GM19455 (cell line): Measurements from ENCODE around the gene ZDHHC5.
"Not testable (repeated sequence)": the region's sequence is repeated elsewhere in the genome, so short reads cannot be mapped to it uniquely, and the experiment has no call there.

Experiments used
- ATAC-seq: cut with Tn5 transposase; IDR thresholded peaks from one replicate; pipeline ENCODE4 v1.9.1; 2021; ENCODE audit not compliant: unreplicated experiment

The ZDHHC5 gene

DNA sequence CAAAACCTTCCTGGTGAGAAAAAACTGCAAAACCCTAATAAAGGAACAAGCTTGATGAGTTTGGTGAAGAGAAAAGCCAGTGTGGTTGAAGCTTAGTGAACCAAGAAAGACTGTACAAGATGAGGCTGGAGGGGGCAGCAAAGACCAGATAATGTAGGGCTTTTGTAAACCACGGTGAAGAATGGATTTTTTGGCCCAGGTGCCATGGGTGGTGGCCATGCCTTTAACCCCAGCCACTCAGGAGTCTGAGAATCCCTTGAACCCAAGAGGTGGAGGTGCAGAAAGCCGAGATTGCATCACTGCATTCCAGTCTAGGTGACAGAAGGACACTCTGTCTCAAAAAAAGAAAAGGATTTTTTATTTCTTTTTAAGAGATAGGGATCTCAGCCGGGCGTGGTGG lies 5.0 kb upstream of the ZDHHC5 start:
- no peak for ATAC-seq

DNA sequence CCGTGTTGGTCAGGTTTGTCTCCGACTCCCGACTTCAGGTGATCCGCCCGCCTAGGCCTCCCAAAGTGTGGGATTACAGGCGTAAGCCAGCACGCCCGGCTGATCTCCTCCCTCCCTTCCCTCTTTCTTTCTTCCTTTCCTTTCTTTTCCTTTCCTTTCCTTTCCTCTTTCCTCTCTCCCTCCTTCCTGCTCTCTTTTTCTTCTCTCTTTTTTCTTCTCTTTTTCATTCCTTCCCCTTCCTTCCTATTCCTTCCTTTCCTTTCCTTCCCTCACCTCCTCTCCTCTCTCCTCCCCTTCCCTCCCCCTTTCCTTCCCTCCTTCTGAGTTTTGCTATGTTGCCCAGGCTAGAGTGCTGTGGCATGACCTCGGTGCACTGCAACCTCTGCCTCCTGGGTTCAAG lies 3.9 kb upstream of the ZDHHC5 start:
- ATAC-seq: no peak

DNA sequence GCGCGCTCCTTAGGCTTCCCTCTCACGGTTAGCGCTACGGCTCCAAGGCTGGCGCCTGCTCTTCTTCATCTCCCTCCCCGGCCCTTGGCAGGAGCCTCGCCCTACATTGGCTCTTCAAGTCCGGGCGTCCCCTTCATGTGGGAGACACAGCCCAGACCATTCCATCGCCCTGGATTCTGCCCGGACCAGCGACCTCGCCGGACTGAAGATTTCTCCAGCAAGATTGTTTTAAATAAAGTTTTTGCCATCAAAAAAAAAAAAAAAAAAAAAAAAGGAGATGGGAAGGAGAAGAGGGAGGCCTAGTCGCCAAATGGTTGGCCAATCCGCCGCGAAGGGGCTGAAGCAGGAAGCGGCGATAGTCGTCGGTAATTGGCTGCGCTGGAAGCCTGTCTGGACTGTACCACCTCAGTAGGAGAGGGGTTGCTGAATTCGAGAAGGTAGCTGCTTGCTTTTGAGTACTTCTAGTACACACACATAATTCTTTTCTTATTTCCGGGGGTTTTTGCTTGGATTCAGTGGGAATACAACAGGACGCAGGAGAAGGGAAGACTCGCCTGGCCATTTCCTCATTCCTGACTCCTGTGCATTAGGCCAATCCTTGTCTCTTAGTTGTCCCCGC lies 688 bp upstream of the ZDHHC5 start:
- peak; percentile 69 for ATAC-seq

DNA sequence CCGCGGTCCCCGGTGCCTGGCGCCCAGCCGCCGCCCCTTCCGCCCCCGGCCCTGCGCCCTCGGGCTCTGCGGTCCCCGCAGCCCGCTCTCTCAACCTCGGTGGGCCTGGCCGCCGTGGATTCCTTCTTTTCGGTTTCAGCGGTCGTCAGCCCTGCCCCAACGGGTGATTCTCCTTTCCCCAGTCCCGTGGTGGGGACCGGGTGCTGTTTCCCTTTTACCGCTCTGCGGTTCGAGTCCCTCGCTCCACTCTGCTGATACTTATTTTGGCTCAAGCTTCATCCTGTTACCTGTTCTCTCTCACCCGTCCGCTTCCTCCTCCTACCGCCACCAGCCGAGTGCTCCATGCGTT lies 494 bp downstream of the ZDHHC5 start:
- ATAC-seq: peak; percentile 15

DNA sequence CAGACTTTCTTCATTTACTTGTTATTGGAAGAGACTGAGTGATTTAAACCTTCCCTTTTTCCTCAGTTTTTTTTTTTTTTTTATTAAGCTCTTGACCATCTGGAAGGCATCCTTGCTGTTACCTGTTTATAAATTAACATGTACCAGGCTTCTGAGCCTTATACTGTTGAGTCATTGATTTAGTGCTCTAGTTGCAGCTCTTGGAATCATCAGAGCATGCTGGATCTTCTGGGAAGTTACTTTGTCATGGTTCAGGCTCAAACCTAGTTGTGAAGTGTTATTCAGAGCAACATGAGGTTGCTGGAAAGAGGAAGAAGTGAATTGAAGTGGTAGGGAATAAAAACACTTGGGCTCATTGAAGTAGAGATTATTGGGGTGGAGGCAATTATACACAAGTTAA lies 6.3 kb downstream of the ZDHHC5 start:
- no peak for ATAC-seq

DNA sequence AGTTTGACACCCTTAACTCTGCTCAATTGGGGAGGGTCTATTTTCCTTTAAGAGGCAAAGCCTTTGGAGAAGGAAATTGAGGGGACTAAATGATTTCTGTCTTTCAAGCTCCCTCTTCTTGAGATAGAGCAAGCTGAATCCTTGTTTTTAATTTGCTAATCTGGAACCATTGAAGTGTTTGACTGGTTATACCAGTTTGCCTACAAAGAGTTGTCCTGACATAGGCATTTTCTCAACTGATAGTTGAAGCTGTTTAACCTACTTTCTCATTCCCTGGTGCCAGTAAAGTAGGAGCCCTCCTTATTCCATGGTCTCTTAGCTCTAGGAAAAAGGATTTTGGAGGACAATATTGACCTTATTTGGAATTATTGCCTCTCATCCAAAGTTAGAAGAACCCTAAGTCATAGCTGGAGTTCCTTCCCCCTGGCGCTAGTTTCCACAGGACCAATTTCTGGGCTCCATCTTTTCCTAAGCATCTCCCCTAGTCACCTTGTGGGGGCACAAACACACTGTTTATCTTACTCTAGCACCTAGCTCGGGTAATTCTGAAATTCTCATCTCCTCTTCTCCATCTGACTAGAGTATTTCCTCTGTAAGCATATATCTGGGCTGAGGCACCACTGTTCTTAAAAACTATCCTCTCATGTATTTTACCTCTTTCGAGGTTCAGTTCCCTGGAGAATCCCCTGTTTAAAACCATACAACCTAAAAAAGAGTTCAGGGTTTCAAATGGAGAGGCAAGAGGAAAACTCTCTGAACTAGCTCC lies 7.4 kb downstream of the ZDHHC5 start:
- ATAC-seq: no peak

DNA sequence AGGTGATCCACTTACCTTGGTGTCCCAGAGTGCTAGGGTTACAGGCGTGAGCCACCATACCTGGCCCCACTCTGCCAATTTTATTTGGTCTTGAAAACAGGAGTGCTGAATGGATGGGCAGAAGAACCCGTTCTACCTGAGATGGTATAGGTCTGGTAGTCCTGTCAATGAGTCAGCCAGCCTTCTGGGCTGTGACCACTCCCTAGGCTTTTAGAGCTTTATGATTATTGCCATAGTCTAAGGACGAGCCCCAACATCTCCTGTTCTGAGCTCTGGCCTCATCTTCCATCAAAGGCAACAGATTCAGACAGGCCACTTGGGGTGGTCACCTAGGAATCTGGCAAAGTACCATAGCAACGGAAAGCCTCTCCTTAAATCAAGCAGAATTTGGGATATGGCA lies 11.5 kb downstream of the ZDHHC5 start:
- ATAC-seq: no peak

DNA sequence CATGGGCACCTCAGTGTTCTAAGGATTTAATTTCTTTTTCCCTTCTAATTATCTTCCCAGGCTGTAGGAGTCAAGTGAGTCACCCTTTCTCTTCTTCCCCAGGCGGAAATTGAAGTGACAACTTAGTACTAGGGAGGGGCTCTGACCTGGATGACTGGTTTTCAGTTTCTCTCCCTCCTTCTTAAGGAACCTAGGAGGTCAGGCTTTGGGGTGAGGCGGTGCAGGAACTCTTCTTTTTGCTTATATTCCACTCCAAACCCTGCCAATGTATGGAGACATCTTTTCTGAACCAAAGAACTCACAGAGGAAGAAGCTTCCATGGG lies 12.6 kb downstream of the ZDHHC5 start:
- no peak for ATAC-seq

DNA sequence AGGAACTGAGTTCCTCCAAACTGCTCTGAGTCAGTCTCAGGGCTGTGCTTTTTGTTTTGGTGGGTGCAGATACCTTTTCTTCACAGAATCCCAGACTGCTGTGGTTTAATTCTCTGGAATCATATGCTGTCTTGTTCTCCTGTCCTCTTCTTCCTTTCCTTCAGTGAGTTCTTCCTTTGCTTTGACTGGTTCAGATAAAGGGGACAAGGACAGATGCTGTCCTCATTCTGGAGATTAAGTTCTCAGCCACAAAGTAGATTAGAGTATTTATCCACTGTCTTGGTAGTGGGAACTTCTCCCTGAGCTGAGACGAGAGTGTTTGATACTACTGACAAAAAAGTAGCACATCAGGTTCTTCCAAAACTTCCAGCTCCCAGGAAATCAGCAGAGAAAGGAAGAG lies 13.3 kb downstream of the ZDHHC5 start:
- no peak for ATAC-seq

DNA sequence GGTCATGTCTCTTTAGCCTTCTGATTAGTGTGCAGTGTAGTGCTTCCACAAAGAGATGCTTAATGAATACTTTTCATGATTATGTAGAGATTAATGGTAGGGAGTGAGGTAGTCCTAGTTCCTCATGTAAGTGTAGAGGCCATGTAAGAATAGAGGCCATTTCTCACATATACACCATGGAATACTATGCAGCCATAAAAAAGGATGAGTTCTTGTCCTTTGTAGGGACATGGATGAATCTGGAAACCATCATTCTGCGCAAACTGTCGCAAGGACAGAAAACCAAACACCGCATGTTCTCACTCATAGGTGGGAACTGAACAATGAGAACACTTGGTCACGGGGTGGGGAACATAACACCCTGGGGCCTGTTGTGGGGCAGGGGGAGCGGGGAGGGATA lies 22.6 kb downstream of the ZDHHC5 start:
- ATAC-seq: not testable (repeated sequence)

DNA sequence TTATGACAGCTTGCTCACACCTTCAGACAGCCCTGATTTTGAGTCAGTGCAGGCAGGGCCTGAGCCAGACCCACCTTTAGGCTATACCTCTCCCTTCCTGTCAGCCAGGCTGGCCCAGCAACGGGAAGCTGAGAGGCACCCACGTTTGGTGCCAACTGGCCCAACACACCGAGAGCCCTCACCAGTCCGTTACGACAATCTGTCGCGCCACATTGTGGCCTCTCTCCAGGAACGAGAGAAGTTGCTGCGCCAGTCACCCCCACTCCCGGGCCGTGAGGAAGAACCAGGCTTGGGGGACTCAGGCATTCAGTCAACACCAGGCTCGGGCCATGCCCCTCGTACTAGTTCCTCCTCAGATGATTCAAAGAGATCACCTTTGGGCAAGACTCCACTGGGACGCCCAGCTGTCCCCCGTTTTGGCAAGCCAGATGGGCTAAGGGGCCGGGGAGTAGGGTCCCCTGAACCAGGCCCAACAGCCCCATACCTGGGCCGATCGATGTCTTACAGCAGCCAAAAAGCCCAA lies 31.0 kb downstream of the ZDHHC5 start:
- no peak for ATAC-seq

DNA sequence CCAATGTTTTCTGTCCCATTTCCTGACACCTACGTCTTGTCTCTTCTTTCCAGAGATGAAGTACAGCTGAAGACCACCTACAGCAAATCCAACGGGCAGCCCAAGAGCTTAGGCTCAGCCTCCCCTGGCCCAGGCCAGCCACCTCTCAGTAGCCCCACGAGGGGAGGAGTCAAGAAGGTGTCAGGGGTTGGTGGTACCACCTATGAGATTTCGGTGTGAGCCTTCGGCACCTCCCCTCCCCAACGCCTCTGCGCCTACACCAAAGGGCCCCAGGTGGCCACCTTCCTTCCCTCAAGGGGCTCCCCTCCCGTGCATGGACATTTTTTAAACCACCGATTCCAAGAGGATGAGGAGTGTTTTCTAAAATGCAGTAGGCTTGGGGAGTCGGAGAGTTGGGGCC lies 31.9 kb downstream of the ZDHHC5 start:
- no peak for ATAC-seq

DNA sequence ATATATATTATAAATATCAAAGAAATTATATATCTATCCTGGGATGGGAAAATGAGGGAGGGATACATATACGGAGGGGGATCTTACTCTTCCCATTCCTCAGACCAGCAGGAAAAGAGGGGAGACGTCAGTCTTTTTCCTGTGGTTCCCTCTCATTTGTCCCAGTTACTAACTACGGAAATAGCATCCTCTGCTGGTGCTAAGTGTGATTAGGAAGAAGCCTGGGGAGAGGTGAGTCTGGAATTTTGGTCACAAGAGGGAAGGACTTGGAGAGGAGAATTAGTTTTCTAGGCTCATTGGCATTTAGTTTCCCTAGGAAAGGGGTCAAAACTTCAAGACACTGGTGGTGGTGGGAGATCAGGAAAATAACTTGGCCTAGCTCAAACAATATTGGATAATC lies 32.5 kb downstream of the ZDHHC5 start:
- no peak for ATAC-seq

DNA sequence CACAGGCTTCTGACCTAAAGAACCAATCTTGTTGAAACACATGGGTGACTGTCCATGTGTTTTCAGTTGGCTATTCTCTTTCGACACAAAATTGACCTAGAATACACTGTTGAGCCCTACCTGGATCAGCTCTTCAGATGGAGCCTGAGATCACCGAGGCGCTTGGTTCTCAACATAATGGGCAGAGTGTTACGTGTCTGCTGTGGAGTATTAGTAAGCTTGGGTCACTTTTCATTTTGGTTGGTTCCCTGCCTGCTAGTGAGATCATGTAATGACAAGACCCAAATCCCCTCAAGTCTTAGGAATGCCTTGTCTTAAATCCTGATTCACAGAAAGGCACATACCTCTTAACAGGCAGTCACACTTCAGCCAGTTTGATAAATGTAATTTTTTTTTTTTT lies 35.4 kb downstream of the ZDHHC5 start:
- ATAC-seq: no peak

DNA sequence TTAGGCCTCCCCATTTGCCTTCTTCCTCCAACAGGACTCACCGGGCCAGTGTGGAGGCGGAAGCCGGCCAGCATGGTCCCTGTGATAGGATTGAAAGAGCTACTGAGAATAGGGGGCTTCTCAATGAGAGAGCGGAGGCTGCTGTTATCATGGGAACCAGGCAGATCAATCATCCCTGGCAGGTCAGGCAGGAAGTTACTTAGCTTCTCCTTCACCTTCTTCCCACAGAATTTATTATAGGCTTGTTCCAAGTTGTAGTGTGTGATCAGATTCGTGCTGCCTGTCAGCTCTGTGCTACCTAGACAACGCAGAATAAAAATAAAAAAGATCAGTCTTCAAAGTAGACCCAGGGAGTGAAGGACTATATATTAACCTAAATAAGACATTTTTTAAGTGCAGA lies 37.0 kb downstream of the ZDHHC5 start:
- no peak for ATAC-seq

DNA sequence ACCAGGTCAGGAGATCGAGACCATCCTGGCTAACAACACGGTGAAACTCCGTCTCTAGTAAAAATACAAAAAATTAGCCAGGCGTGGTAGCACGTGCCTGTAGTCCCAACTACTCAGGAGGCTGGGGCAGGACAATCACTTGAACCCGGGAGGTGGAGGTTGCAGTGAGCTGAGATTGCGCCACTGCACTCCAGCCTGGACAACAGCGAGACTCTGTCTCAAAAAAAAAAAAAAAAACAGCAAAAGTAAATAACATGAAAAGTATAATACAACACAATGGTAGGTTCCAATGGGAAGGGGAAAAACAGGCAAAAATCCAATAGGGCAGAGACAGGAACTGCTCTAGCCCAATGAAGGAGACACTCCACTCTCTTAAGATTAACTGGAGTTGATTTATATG lies 37.5 kb downstream of the ZDHHC5 start:
- not testable (repeated sequence) for ATAC-seq

DNA sequence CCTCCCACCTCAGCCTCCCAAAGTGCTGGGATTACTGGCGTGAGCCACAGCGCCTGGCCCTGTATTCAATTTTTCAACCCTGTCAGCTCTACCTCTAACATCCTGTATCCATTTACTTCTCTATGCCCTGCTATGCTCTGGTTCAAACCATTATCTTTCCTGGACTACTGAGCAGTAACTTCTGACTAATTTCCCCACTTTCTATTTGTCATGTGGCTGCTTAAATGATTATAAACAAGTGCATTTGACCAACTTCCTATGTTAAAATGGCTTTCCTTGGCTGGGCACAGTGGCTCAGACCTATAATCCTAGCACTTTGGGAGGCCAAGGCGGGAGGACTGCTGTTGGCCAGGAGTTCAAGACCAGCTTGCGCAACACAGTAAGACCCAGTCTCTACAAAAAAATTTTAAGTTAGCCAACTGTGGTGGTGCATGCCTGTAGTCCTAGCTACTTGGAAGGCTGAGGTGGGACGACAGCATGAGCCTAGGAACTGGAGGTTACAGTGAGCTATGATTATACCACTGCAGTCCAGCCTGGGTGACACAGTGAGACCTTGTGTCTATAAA lies 42.0 kb downstream of the ZDHHC5 start:
- ATAC-seq: no peak

DNA sequence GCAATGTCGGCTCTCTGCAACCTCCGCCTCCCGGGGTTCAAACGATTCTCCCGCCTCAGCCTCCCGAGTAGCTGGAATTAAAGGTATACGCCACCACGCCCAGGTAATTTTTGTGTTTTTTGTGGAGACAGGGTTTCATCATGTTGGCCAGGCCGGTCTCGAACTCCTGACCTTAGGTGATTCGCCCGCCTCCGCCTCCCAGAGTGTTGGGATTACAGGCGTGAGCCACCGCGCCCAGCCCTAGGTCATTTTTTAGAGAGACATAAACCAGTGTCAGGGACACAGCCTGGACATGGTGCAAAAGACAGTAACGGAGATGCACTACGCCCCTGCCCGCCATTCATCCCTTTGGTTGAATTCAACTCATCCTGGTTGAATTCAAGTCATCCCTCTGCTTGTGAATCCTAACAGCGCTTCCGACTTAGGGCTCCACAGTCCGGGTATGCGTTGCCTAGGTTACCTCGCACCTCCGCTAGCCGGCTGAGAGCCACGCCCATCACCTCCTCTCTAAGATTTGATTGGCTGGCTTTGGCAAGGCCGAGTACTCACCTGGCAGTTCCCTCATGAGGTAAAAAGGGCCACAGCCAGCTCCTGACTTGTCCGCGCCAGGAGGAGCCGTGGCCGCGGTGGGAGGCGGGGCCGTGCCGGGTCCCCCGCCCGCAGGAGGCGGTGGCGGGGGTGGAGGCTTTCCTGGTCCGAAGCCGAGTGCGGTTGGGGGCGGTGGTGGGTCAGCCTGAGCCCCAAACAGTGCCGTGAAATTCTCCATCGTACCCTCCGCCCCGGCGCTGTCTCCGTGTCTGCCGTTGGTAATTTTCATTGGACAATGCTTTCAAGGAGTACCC lies 43.7 kb downstream of the ZDHHC5 start, which contains the start of gene MED19:
Gene MED19 (minus strand): TSS at position 802 of the 842 bp plus-strand sequence. CDS start 36 bp downstream, at position 766.
- ATAC-seq: peak; percentile 48

DNA sequence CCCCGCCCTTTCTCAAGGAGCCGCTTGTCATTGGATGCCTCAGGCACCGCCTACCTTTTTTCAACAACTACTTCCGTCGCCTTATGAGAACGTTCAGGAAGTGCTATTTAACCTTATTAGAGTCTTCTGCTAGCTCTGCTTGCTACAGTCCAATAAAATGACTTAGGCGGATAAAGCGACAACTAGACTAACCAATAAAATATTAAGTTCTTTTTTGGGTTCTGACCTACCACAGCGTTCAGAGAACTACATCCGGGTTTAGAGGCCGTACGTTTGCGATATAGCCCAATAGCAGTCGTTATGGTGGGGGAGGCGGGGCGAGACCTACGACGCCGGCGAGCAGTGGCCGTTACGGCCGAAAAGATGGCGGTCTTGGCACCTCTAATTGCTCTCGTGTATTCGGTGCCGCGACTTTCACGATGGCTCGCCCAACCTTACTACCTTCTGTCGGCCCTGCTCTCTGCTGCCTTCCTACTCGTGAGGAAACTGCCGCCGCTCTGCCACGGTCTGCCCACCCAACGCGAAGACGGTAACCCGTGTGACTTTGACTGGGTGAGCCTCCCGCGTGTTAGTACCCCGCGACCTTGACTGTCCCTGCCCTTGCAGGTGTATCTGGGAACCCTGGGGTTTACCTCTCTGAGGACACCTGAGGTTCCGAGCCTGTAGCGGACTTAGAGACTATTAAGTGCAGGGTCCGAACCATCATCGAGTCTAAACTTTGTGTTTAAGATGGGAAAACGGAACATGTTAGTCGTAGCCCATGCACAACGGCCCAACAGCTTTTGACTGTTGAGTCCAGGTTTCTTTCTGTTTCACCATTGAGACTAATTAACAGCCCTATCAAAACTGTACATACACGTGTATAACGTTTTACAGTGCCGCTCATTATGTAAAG lies 44.6 kb downstream of the ZDHHC5 start, which contains the start of gene TMX2:
Gene TMX2 (plus strand): TSS at position 338 of the 895 bp plus-strand sequence. CDS start 26 bp downstream, at position 364.
- peak; percentile 95 for ATAC-seq

DNA sequence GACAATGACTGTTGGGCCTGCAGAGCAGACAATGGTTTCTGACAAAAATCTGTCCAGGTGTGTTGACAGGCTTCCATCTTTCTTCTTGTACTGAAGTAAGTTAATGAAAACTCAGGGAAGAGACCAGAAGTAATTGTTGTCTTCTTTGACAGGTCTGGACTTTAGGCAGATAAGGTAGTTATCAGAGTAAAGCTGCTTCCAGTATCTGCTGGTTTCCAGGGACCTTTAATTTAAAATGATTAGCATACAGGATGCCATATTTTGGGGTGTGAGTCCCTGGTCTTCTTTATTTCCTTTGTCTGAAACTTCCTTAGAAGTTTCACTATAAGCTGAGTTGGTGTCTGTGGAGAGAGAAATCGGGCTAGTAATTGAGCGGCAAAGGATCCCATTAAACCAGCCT lies 45.9 kb downstream of the ZDHHC5 start:
- ATAC-seq: no peak
